Limb (tissue), 2 donors: ENCODE measurements around the gene ABTB2.

Source experiments
- DNase-seq, 2 donors: peaks; one replicate each; pipeline ENCODE4 v3.0.0-alpha.2; 2016; ENCODE audit errors: extremely low spot score in 2 of 2

ABTB2 gene

GRCh38 chr11:34150494-34151151, 207.2 kb downstream of the ABTB2 start:
- peak; percentile 19 to 23 for DNase-seq

GRCh38 chr11:34149786-34150185, 208.0 kb downstream of the ABTB2 start:
- DNase-seq: peak in 1 of 2 donors; percentile 35

- no peak for DNase-seq
These were observed 208.5 kb downstream of the ABTB2 start for GRCh38 chr11:34149274-34149673.

GRCh38 chr11:34148504-34149165, 209.2 kb downstream of the ABTB2 start:
- DNase-seq: peak in 1 of 2 donors; percentile 27

- no peak for DNase-seq
These were observed 210.2 kb downstream of the ABTB2 start for GRCh38 chr11:34147581-34147980.

- DNase-seq: no peak
These were observed 210.9 kb downstream of the ABTB2 start for GRCh38 chr11:34146866-34147265.

GRCh38 chr11:34146411-34146810, 211.4 kb downstream of the ABTB2 start:
- DNase-seq: no peak

GRCh38 chr11:34145847-34146381, 211.9 kb downstream of the ABTB2 start:
- no peak for DNase-seq

GRCh38 chr11:34145073-34145472, 212.7 kb downstream of the ABTB2 start:
- DNase-seq: no peak

- DNase-seq: no peak
These were observed 214.8 kb downstream of the ABTB2 start for GRCh38 chr11:34143048-34143447.

- no peak for DNase-seq
These were observed 217.7 kb downstream of the ABTB2 start for GRCh38 chr11:34140149-34140548.

GRCh38 chr11:34139346-34139745, 218.5 kb downstream of the ABTB2 start:
- DNase-seq: no peak

GRCh38 chr11:34136420-34136819, 221.4 kb downstream of the ABTB2 start:
- no peak for DNase-seq

- no peak for DNase-seq
These were observed 222.4 kb downstream of the ABTB2 start for GRCh38 chr11:34135439-34135838.

- no peak for DNase-seq
These were observed 223.0 kb downstream of the ABTB2 start for GRCh38 chr11:34134765-34135164.

- no peak for DNase-seq
These were observed 225.4 kb downstream of the ABTB2 start for GRCh38 chr11:34132261-34132965.

- DNase-seq: no peak
These were observed 229.0 kb downstream of the ABTB2 start for GRCh38 chr11:34128824-34129223.

- DNase-seq: no peak
These were observed 230.6 kb downstream of the ABTB2 start for GRCh38 chr11:34126959-34127848.

GRCh38 chr11:34124885-34125668, 232.7 kb downstream of the ABTB2 start:
- DNase-seq: no peak

- no peak for DNase-seq
These were observed 237.2 kb downstream of the ABTB2 start for GRCh38 chr11:34120651-34121050.

GRCh38 chr11:34114471-34114870, 243.3 kb downstream of the ABTB2 start:
- no peak for DNase-seq
